Measurements from ENCODE around the gene CNPY3.

DNA sequence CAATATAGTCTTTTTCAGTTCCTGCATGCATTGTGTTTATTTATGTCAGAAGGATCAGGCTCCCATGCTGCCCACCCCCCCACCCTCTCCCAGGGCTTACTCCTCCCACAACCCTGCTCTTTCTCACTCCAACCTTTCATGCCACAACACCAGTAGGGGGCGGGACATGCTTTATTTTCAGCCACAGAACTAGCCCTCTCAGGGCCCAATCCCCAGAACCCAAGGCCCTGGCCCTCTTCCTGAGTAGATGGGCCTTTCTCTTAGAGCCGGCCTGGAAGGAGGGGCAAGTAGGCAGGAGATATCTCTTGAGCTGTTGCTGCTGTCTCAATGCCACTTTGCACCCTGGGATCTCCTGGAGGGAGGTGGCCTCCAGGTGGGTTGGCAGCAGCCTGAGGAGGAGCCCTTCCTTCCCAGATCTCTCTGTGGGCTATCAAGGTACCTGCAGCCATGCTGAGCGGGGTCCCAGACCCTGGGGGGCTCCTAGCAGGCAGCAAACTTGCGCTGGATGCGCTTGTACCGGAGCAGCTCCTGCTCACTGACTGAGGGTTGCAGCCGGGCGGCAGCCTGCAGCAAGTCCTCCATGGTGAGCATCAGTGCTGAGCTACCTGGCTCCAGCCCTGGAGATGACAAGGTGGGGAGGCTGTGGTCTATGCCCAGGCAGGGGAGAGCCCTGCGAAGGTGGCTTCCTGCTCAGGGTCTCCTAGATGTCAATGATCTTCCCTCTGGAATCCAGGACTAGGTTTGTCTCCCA lies 34.8 kb downstream of the CNPY3 start:
- no peak for TF ChIP-seq EZH2 (IDR thresholded peaks at IDR 0.05; ENCODE audit: borderline replicate concordance, low read length)
- peak; percentile 32; the same call in 1 of the 2 replicates for TF ChIP-seq CTCF (IDR thresholded peaks at IDR 0.05; ENCODE audit: low read length)
